Stimulated activated CD8-positive, alpha-beta memory T cell treated with anti-CD3 and anti-CD28 coated beads, Interleukin-7, amount 100 ng/mL, for 48 hours (primary cell): ENCODE results near the gene BNC2.
"Not testable (repeated sequence)": the region's sequence is repeated elsewhere in the genome, so short reads cannot be mapped to it uniquely, and the experiment has no call there.

Experiments used
- DNase-seq, 2 donors: peaks; one replicate each; pipeline ENCODE4 v3.0.0-alpha.2; 2020; ENCODE audit warnings: low read depth in 1 of 2; ENCODE audit errors: extremely low read depth in 1 of 2

Gene BNC2

GRCh38 chr9:16475257-16475656, 395.2 kb downstream of the BNC2 start:
- no peak for DNase-seq

GRCh38 chr9:16469184-16469583, 401.3 kb downstream of the BNC2 start:
- no peak for DNase-seq

GRCh38 chr9:16461851-16462250, 408.6 kb downstream of the BNC2 start:
- no peak for DNase-seq

GRCh38 chr9:16461137-16461840, 409.2 kb downstream of the BNC2 start:
- DNase-seq: no peak

GRCh38 chr9:16460696-16461095, 409.8 kb downstream of the BNC2 start:
- no peak for DNase-seq

- DNase-seq: no peak
Observed at GRCh38 chr9:16459421-16460148, 410.9 kb downstream of the BNC2 start.

GRCh38 chr9:16458696-16459420, 411.6 kb downstream of the BNC2 start:
- no peak for DNase-seq

GRCh38 chr9:16455842-16456241, 414.6 kb downstream of the BNC2 start:
- DNase-seq: no peak

- no peak for DNase-seq
Observed at GRCh38 chr9:16453390-16453789, 417.1 kb downstream of the BNC2 start.

- no peak for DNase-seq
Observed at GRCh38 chr9:16450578-16450977, 419.9 kb downstream of the BNC2 start.

GRCh38 chr9:16450043-16450442, 420.4 kb downstream of the BNC2 start:
- no peak for DNase-seq

GRCh38 chr9:16449076-16449730, 421.3 kb downstream of the BNC2 start:
- no peak for DNase-seq

- DNase-seq: no peak
Observed at GRCh38 chr9:16447946-16448345, 422.5 kb downstream of the BNC2 start.

GRCh38 chr9:16446636-16447035, 423.8 kb downstream of the BNC2 start:
- no peak for DNase-seq

- DNase-seq: no peak
Observed at GRCh38 chr9:16445141-16445920, 425.1 kb downstream of the BNC2 start.

GRCh38 chr9:16442622-16443021, 427.8 kb downstream of the BNC2 start:
- DNase-seq: no peak

- no peak for DNase-seq
Observed at GRCh38 chr9:16441791-16442190, 428.7 kb downstream of the BNC2 start.

- DNase-seq: not testable (repeated sequence)
Observed at GRCh38 chr9:16438831-16439230, 431.6 kb downstream of the BNC2 start.

GRCh38 chr9:16436545-16436944, 433.9 kb downstream of the BNC2 start:
- DNase-seq: no peak

- no peak for DNase-seq
Observed at GRCh38 chr9:16434526-16434925, 435.9 kb downstream of the BNC2 start.

GRCh38 chr9:16433494-16433893, 437.0 kb downstream of the BNC2 start:
- no peak for DNase-seq
